CD4-positive, alpha-beta T cell (primary cell): ENCODE measurements around the gene ACYP1. TPM values are rescaled to one million over a fixed set of nuclear protein-coding genes. Genes with fewer than 3 reads are reported as not detected.

Source experiments
- ATAC-seq: fragments of 200-7000 bp; cut with Tn5 transposase; one replicate; pipeline ENCODE4 v1.10.0; 2022; ENCODE audit warnings: mild to moderate bottlenecking; ENCODE audit not compliant: poor library complexity
- CTCF ChIA-PET: fragments of 350-600 bp; sonication (Branson Sonifier 250); formaldehyde crosslinking; loops from one replicate; lab custom pipeline; 2021; ENCODE audit warnings: antibody characterized with exemption, inconsistent platforms; lab: Charles Lee
- POLR2A ChIA-PET: fragments of 350-600 bp; sonication (Branson Sonifier 250); formaldehyde crosslinking; loops from one replicate; lab custom pipeline; 2021; ENCODE audit warnings: antibody characterized with exemption, inconsistent platforms; lab: Charles Lee
- DNase-seq, 14 experiments: peaks; one replicate each; pipeline ENCODE4 v3.0.0-alpha.2; 2013 to 2020; ENCODE audit warnings: mixed read lengths in 2 of 14
- H3K27ac ChIP-seq, 2 donors: one replicate each; pipeline versions ENCODE4 v1.5.1 to v1.7.0; 2013; ENCODE audit warnings: low read length in 2 of 2, low read depth in 1 of 2, mild to moderate bottlenecking in 1 of 2
- H3K27me3 ChIP-seq, 2 experiments: 1 replicate in 1 of 2; 2 replicates in 1 of 2; pipeline versions ENCODE4 v1.6.1 to v1.7.0; 2013; ENCODE audit warnings: low read length in 2 of 2, control low read depth in 1 of 2, mild to moderate bottlenecking in 1 of 2, moderate library complexity in 1 of 2; ENCODE audit not compliant: insufficient read depth in 2 of 2, control insufficient read depth in 1 of 2
- H3K36me3 ChIP-seq: one replicate; pipeline ENCODE4 v1.6.1; 2013; ENCODE audit warnings: low read length, control low read depth; ENCODE audit not compliant: insufficient read depth
- H3K4me1 ChIP-seq: one replicate; pipeline ENCODE4 v1.6.1; 2013; ENCODE audit warnings: low read length, control low read depth; ENCODE audit not compliant: insufficient read depth
- H3K4me3 ChIP-seq: one replicate; pipeline ENCODE4 v1.5.1; 2013; ENCODE audit warnings: mild to moderate bottlenecking, low read length, moderate library complexity
- H3K9me3 ChIP-seq, 2 experiments: 1 replicate in 1 of 2; 2 replicates in 1 of 2; pipeline versions ENCODE4 v1.6.1 to v1.7.0; 2013; ENCODE audit warnings: low read length in 2 of 2, mild to moderate bottlenecking in 2 of 2, control low read depth in 1 of 2, moderate library complexity in 1 of 2; ENCODE audit not compliant: control insufficient read depth in 1 of 2, insufficient read depth in 1 of 2
- H3K27ac Mint-ChIP-seq: one replicate; pipeline ENCODE4 v1.8.0; 2020; ENCODE audit warnings: mixed read lengths
- H3K27me3 Mint-ChIP-seq: one replicate; pipeline ENCODE4 v1.8.0; 2021; ENCODE audit warnings: mixed read lengths
- H3K36me3 Mint-ChIP-seq: one replicate; pipeline ENCODE4 v1.8.0; 2021; ENCODE audit warnings: low read depth, mixed read lengths
- H3K4me1 Mint-ChIP-seq: one replicate; pipeline ENCODE4 v1.8.0; 2021; ENCODE audit warnings: low read depth, mixed read lengths
- H3K4me3 Mint-ChIP-seq: one replicate; pipeline ENCODE4 v1.8.0; 2020; ENCODE audit warnings: mild to moderate bottlenecking, mixed read lengths
- H3K9me3 Mint-ChIP-seq: one replicate; pipeline ENCODE4 v1.8.0; 2020; ENCODE audit warnings: mixed read lengths
- CTCF ChIP-seq: fragments of 200-600 bp; IDR thresholded peaks from one replicate; pipeline ENCODE4 v1.8.0; 2022; ENCODE audit warnings: antibody characterized with exemption, mild to moderate bottlenecking
- intact Hi-C, 2 experiments: fragments of 100-400 bp; cut with DNase I in 1 of 2; cut with micrococcal nuclease in 1 of 2; formaldehyde crosslinking; loops; one replicate each; pipeline versions ENCODE4 v1.15.1 to v1.9.0; 2023 to 2025; cut with DNase I, micrococcal nuclease
- total RNA-seq, 174 experiments: library from RNA in 2 of 174; stranded (reverse) in 2 of 174; gene quantifications; one replicate each; pipeline ENCODE4 v1.2.3 and lab custom pipeline; 2021 to 2026

Gene ACYP1
- total RNA-seq, 2 experiments from 2014 or later: 7.9 to 9.4 TPM

GRCh38 chr14:75040507-75040906 is 23.3 kb downstream of the ACYP1 start:
- ChIA-PET POLR2A (no interaction called here), CTCF (interaction anchor here (1.1 kb wide), 1 partner anchor 135 kb away, joined by 3 read pairs; no protein-coding TSS in a partner anchor)
- Mint-ChIP-seq H3K36me3 (peaks cover 71% of the 10 kb centered on the region), H3K9me3 (no peaks in the 10 kb centered on the region), H3K27ac (no peak overlapping the region), H3K4me1 (peaks cover 26% of the 10 kb centered on the region), H3K27me3 (no peaks in the 10 kb centered on the region), H3K4me3 (no peak overlapping the region)
- Histone ChIP-seq H3K9me3 (no peaks in the 10 kb centered on the region), H3K36me3 (peaks cover 27% of the 10 kb centered on the region), H3K27ac (no peak overlapping the region), H3K27me3 (no peaks in the 10 kb centered on the region), H3K4me3 (no peak overlapping the region), H3K4me1 (peaks cover 2% of the 10 kb centered on the region)
- intact Hi-C loops: loop anchor here in 1 of 2 experiments (5.0 kb wide), 1 partner anchor 37 kb away; no protein-coding TSS in a partner anchor
- no peak for TF ChIP-seq CTCF
- DNase-seq (no peak), ATAC-seq (no peak)

- peaks cover 52% of the 10 kb centered on the region for H3K36me3 ChIP-seq
- DNase-seq (no peak), ATAC-seq (no peak)
- Mint-ChIP-seq H3K36me3 (peaks cover 76% of the 10 kb centered on the region), H3K27ac (no peak overlapping the region), H3K27me3 (no peaks in the 10 kb centered on the region), H3K9me3 (no peaks in the 10 kb centered on the region), H3K4me3 (no peak overlapping the region), H3K4me1 (no peaks in the 10 kb centered on the region)
- TF ChIP-seq CTCF: no peak
- ChIA-PET CTCF (no interaction called here), POLR2A (no interaction called here)
- H3K4me3 ChIP-seq: no peak overlapping the region
- no peaks in the 10 kb centered on the region for H3K9me3 ChIP-seq
- H3K27me3 ChIP-seq: no peaks in the 10 kb centered on the region
- intact Hi-C loops: no loop called here
- H3K4me1 ChIP-seq: no peaks in the 10 kb centered on the region
- no peak overlapping the region for H3K27ac ChIP-seq
Measured at GRCh38 chr14:75032939-75033338, 30.9 kb downstream of the ACYP1 start.

- Mint-ChIP-seq H3K4me3 (no peak overlapping the region), H3K27ac (no peak overlapping the region), H3K36me3 (peaks cover 57% of the 10 kb centered on the region), H3K9me3 (no peaks in the 10 kb centered on the region), H3K4me1 (no peaks in the 10 kb centered on the region), H3K27me3 (no peaks in the 10 kb centered on the region)
- H3K9me3 ChIP-seq: no peaks in the 10 kb centered on the region
- peaks cover 51% of the 10 kb centered on the region for H3K36me3 ChIP-seq
- ATAC-seq (no peak), DNase-seq (no peak)
- intact Hi-C loops: no loop called here
- H3K4me1 ChIP-seq: no peaks in the 10 kb centered on the region
- no peaks in the 10 kb centered on the region for H3K27me3 ChIP-seq
- POLR2A ChIA-PET: no interaction called here
- CTCF ChIA-PET: no interaction called here
- H3K27ac ChIP-seq: no peak overlapping the region
- TF ChIP-seq CTCF: no peak
- no peak overlapping the region for H3K4me3 ChIP-seq
Measured at GRCh38 chr14:75030147-75030546, 33.7 kb downstream of the ACYP1 start.
